ENCODE results near the gene TBX1. TPM values are rescaled to one million over a fixed set of nuclear protein-coding genes. Genes with fewer than 3 reads are reported as not detected.
A peak's percentile ranks its signal among the peaks of the same experiment; 100 is the strongest.

The TBX1 gene
- total RNA-seq, 1 donor from 2014 or later: not detected

- peaks cover 71% of the 10 kb centered on the region for H3K27me3 Mint-ChIP-seq (ENCODE audit: insufficient read depth, low read depth)
- H3K4me3 Mint-ChIP-seq: peak overlapping the region; percentile 52
- H3K4me2 ChIP-seq: peak overlapping the region; percentile 88
- peaks cover 100% of the 10 kb centered on the region for H3K27me3 ChIP-seq
- no peak overlapping the region for H3K27ac ChIP-seq
- H3K9me3 Mint-ChIP-seq: peaks cover 20% of the 10 kb centered on the region
- peak; percentile 49 for DNase-seq (ENCODE audit: low spot score)
- no peaks in the 10 kb centered on the region for H3K9me3 ChIP-seq (ENCODE audit: low read depth)
- H3K4me1 ChIP-seq: peaks cover 31% of the 10 kb centered on the region
- H3K9ac ChIP-seq: no peak overlapping the region
- peak overlapping the region; percentile 52 for H3K4me3 ChIP-seq
- no peak overlapping the region for H3K27ac Mint-ChIP-seq
- H3K36me3 Mint-ChIP-seq: peaks cover 20% of the 10 kb centered on the region
- H3K4me1 Mint-ChIP-seq: peaks cover 27% of the 10 kb centered on the region
- peaks cover 23% of the 10 kb centered on the region for H3F3A ChIP-seq (ENCODE audit: low read depth)
- no peak overlapping the region for H2AFZ ChIP-seq (replicated peaks)
- H3K79me2 ChIP-seq (ENCODE audit: low read depth): no peaks in the 10 kb centered on the region
- peaks cover 56% of the 10 kb centered on the region for H4K20me1 ChIP-seq (ENCODE audit: low read depth)
- no peak for TF ChIP-seq CTCF (IDR thresholded peaks at IDR 0.05)
- TF ChIP-seq EZH2phosphoT487 (IDR thresholded peaks at IDR 0.05): peak; percentile 58
- TF ChIP-seq EZH2 (IDR thresholded peaks at IDR 0.05): no peak
- H3K36me3 ChIP-seq: no peaks in the 10 kb centered on the region
Observed at GRCh38 chr22:19722178-19722981, 38.2 kb upstream of the TBX1 start.

DNA sequence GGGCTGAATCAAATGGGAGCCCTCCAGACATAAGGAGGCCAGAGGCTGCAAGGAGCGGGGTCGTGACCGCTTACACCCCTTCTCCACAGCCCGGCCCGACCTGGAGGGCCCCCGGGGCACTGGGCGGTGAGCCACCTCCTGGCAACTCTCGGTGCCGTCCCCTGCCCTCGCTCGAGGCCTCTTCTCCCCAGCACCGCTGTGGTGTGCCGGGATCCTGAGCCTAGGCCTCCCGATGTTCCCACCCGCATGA lies 37.7 kb upstream of the TBX1 start:
- peak overlapping the region; percentile 52 for H3K4me3 ChIP-seq
- H3K9me3 ChIP-seq (ENCODE audit: low read depth): no peaks in the 10 kb centered on the region
- H2AFZ ChIP-seq (replicated peaks): no peak overlapping the region
- H3K27ac Mint-ChIP-seq: no peak overlapping the region
- H3K79me2 ChIP-seq (ENCODE audit: low read depth): no peaks in the 10 kb centered on the region
- H3K4me2 ChIP-seq: peak overlapping the region; percentile 88
- peaks cover 56% of the 10 kb centered on the region for H4K20me1 ChIP-seq (ENCODE audit: low read depth)
- H3K27ac ChIP-seq: no peak overlapping the region
- H3K9ac ChIP-seq: no peak overlapping the region
- H3K9me3 Mint-ChIP-seq: peaks cover 25% of the 10 kb centered on the region
- peak overlapping the region; percentile 81 for H3K4me3 Mint-ChIP-seq
- DNase-seq (ENCODE audit: low spot score): peak; percentile 40
- TF ChIP-seq EZH2 (IDR thresholded peaks at IDR 0.05) (no peak), EZH2phosphoT487 (IDR thresholded peaks at IDR 0.05) (no peak), CTCF (IDR thresholded peaks at IDR 0.05) (no peak)
- peaks cover 31% of the 10 kb centered on the region for H3K4me1 ChIP-seq
- peaks cover 75% of the 10 kb centered on the region for H3K27me3 Mint-ChIP-seq (ENCODE audit: insufficient read depth, low read depth)
- H3K36me3 ChIP-seq: no peaks in the 10 kb centered on the region
- H3K27me3 ChIP-seq: peaks cover 100% of the 10 kb centered on the region
- peaks cover 19% of the 10 kb centered on the region for H3F3A ChIP-seq (ENCODE audit: low read depth)
- H3K36me3 Mint-ChIP-seq: peaks cover 20% of the 10 kb centered on the region
- peaks cover 24% of the 10 kb centered on the region for H3K4me1 Mint-ChIP-seq

- H3K27ac ChIP-seq: no peak within 1 kb of the TSS
- TF ChIP-seq EZH2phosphoT487 (IDR thresholded peaks at IDR 0.05) (peak; percentile 93), EZH2 (IDR thresholded peaks at IDR 0.05) (peak; percentile 89), CTCF (IDR thresholded peaks at IDR 0.05) (no peak)
- Mint-ChIP-seq H3K36me3 (peaks cover 20% of the 10 kb centered on the region), H3K27me3 (ENCODE audit: insufficient read depth, low read depth) (peaks cover 78% of the 10 kb centered on the region), H3K27ac (no peak within 1 kb of the TSS), H3K9me3 (peaks cover 25% of the 10 kb centered on the region), H3K4me1 (peaks cover 24% of the 10 kb centered on the region), H3K4me3 (peak within 1 kb of the TSS; percentile 81)
- H3K4me3 ChIP-seq: peak within 1 kb of the TSS; percentile 52
- peaks cover 31% of the 10 kb centered on the region for H3K4me1 ChIP-seq
- peaks cover 100% of the 10 kb centered on the region for H3K27me3 ChIP-seq
- peak; percentile 81 for DNase-seq (ENCODE audit: low spot score)
- no peaks in the 10 kb centered on the region for H3K79me2 ChIP-seq (ENCODE audit: low read depth)
- H3K9ac ChIP-seq: no peak within 1 kb of the TSS
- H2AFZ ChIP-seq (replicated peaks): peak within 1 kb of the TSS; percentile 66
- no peaks in the 10 kb centered on the region for H3K9me3 ChIP-seq (ENCODE audit: low read depth)
- peak within 1 kb of the TSS; percentile 88 for H3K4me2 ChIP-seq
- no peaks in the 10 kb centered on the region for H3K36me3 ChIP-seq
- H4K20me1 ChIP-seq (ENCODE audit: low read depth): peaks cover 56% of the 10 kb centered on the region
- peaks cover 19% of the 10 kb centered on the region for H3F3A ChIP-seq (ENCODE audit: low read depth)
Observed at GRCh38 chr22:19723232-19723982, 37.2 kb upstream of the TBX1 start, which contains the start of gene GP1BB. Gene GP1BB, plus strand, starts transcription at chr22:19723539. Its CDS starts 31 bp downstream, at chr22:19723570.

Data from neural progenitor cell (in vitro differentiated cells).